ENCODE measurements around the gene CAMTA1.

CAMTA1 gene

DNA sequence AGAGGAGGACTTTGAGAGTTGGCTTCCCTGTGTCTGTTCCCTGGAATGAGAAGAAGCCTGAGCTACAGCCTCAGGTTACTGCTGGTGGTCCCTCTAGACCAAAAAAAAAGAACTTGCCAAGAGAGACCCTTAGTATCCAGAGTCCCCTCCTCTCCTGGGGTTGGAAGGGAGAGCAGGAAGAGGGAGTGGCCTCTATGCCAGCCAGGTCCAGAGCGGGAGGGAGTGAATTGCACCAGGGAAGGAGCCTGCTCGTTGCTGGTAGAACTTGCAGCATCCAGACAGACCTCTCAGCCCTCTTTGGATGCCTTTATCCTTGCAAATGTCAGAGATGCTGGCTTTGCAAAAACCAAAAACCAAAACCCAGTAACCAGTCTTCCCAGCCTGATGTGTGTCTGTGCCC lies 494.5 kb downstream of the CAMTA1 start:
- intact Hi-C loops (cut with DNase I): no loop called here

DNA sequence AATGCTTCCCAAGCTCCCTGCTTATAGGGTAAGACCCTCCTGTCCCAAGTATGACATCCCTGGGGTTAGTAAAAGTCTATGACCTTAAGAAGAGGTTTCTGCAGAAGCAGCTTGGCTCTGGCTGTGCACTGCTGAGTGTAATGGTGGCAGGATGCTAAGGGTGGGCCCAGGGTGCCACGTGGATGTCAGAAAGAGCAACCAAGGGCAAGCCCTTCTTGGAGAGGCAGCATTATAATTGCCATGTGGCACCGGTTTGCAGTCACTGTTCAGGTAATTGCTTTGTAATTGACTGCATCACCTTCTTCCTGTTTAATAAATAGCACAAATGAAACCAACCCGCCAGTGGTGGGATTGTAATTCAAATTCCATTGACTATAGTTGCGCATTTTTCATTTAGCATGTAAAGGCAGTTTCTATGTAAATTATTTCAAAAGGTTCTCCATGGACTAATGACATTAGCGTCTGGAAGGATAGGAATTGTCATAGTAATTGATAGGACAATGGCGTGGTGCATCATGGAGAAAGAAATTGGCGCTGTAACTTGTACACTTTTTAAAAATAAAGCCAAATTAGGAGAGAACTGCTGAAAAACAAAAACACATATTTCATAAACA lies 495.2 kb downstream of the CAMTA1 start:
- intact Hi-C loops (cut with DNase I): no loop called here
- peak in 1 of 42 donors; percentile 17 for DNase-seq

More for the DNA sequence above, 494.5 kb downstream of the CAMTA1 start:
- peak in 1 of 42 donors; percentile 17 for DNase-seq

DNA sequence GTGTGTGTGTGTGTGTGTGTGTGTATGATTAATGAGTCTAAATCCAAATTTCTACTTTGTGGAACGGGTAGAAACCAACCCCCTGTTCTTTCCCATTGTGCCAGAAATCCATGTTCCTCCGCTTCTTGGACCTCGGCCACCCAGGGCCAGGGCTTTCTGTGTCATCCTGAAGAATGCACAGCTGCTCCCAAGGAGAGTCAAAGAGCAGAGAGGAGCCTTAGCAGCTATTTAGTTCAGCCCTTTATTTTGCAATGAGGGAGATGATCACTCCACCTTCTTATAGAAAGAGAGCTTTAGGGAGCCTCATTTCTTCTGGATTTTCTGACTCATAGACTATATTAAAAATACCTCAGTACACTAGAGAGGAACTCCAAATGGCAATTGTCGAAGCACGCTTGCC lies 496.6 kb downstream of the CAMTA1 start:
- DNase-seq: peak in 1 of 42 donors; percentile 39
- intact Hi-C loops (cut with DNase I): no loop called here

DNA sequence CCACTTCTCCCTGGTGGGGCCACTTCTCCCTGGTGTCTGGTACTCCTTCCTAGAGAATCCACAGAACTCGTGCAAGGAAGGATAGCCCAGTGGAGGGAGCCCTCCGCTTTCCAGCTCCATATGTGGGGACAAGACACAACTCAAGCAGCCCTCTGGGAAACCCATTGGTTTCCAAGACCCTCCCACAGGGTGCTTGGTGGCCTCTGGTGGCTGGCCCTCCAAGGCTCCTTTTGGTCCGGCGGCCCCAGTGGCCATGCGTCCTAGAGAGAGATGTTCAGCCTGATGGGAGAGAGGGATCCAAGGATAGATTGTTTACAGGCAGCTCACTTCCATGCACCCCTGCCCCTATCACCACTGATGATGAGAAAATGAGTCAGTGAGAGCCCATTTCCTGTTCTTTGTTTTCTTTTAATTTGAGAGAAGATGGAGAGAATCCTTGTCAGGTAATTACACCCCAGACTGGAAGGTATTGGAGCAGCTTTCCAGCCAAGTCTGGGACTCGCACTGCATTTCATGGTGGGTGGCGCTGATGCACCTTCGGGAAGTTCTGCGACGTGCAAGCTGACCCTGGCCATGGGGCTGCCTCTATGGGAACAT lies 499.7 kb downstream of the CAMTA1 start:
- no peak for DNase-seq
- intact Hi-C loops (cut with DNase I): no loop called here

DNA sequence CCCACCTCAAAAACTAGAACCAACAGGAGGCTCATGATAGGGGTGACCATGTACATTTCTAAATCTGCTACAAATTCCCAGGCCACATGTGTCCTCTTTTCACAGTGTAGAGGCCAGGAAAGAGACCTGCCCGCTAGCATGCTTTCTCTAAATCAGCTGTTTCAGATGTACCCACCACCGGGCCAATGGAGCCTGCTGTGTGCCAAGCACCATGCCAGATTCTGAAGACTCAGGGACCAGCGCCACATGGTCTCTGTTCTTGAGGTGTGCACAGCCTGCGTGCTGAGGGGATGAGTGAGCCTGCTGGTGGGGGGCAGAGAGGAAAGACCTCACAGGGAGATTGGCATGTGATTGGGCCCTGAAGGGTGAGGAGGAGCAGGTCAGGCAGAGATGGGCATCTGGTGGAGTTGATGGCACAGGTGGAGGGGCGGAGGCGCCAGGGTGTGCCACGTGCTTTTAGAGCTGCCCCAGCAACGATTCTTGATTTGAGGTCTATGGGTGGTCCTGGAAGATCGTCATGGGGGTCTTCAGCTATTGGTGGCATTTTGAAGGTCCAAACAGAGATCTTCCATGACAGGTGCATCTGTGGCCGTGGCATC lies 500.7 kb downstream of the CAMTA1 start:
- intact Hi-C loops (cut with DNase I): no loop called here
- DNase-seq: no peak

DNA sequence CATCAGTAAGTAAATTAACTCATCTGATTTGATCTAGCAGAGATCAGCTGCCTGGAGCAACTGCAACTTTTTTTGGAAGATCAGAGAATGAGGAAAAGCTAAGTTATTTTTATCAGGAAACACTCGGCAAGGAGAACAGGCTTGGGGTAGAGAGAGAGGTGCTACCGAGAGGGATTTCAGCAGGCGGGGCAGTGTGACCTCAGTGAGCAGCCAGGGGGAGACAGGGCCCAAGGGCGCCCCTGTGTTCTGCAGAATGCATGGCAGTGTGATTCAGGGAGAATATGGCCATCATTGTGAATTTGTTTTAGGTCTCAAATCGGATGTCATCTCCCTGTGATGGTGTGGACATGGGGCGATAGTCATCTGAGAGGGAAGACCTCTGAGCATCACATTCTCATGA lies 501.8 kb downstream of the CAMTA1 start:
- DNase-seq: peak in 1 of 42 donors; percentile 28
- intact Hi-C loops (cut with DNase I): no loop called here

DNA sequence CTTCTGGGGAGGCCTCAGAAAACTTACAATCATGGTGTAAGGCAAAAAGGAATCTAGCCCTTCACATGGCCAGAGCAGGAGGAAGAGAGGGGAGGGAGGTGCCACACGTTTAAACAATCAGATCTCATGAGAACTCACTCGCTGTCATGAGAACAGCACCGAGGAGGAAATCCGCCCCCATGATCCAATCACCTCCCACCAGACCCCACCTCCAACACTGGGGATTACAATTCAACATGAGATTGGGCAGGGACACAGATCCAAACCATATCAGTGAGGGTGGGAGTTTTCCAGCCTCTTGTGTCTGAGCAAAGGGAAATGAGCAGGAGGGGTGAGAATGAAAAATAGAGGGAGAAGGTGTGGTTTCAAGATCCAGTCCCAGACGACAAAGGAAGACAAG lies 503.7 kb downstream of the CAMTA1 start:
- intact Hi-C loops (cut with DNase I): no loop called here

DNA sequence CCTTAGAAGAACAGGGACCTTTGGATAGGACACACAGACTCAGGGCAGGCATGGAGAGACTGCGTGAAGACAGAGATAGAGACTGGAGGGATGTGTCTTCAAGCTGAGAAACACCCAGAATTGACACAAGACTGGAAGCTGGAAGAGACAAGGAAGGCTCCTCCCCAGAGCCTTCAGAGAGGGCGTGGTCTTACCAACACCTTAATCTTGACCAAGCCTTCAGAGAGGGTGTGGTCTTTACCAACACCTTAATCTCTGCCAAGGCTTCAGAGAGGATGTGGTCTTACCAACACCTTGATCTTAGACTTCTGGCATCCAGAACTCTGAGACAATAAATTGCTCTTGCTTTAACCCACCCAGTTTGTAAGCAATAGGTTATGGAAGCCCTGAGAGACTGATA lies 504.4 kb downstream of the CAMTA1 start:
- intact Hi-C loops (cut with DNase I): loop anchor here (10.0 kb wide), 1 partner anchor 95 kb away; no protein-coding TSS in a partner anchor
- DNase-seq: peak in 1 of 42 donors; percentile 7

More for the DNA sequence above, 503.7 kb downstream of the CAMTA1 start:
- peak in 2 of 42 donors; percentile 15 to 26 for DNase-seq

DNA sequence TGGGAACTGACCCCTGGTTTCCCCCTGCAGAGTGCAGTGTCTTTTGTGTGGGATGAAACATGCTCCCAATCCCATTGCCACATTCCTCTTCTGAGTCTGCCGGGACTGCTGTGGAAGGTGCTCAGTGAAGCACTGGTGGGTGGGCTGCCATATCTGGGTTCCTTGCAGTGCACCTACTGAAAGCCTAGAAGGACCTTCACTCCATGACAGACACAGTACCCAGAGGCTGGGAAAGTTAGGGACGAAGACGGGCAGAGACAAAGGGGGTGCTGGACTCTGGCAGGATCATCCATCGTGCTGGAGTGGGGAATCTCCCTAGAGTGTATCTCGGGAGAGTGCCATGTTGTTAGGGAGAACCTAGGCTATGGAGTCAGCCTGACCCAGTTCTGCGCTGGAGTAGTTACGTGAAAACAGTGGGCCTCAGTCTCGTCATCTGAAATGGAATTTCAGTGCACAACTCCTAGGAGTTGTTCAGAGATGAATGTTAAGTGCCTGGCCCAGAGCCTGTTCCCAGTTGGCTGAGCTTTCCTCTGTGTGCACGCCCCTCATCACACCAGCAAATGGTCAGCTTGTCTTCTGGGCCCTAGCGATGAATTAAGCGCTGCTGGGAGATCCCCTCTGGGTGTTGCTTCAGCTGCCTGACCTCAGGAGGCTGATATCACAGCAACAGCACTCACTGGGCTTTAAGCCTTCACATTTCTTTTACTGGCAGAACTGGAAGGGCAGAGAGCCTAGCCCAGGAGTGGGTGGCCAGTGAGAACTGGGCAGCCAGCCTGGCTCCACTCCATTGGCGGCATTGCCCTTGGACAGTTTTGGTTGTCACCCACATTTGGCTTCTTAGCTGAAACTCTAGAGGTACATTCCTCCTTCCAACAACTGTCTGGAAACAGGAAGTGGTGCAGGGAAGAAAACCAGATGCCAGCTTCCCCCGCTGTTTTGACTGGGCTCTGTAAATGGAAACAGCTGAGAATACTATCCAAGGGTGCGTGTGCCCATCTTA lies 506.0 kb downstream of the CAMTA1 start:
- intact Hi-C loops (cut with DNase I): loop anchor here (10.0 kb wide), 1 partner anchor 94 kb away; no protein-coding TSS in a partner anchor
- peak in 29 of 42 donors; percentile 3 to 78 (median 43) for DNase-seq

DNA sequence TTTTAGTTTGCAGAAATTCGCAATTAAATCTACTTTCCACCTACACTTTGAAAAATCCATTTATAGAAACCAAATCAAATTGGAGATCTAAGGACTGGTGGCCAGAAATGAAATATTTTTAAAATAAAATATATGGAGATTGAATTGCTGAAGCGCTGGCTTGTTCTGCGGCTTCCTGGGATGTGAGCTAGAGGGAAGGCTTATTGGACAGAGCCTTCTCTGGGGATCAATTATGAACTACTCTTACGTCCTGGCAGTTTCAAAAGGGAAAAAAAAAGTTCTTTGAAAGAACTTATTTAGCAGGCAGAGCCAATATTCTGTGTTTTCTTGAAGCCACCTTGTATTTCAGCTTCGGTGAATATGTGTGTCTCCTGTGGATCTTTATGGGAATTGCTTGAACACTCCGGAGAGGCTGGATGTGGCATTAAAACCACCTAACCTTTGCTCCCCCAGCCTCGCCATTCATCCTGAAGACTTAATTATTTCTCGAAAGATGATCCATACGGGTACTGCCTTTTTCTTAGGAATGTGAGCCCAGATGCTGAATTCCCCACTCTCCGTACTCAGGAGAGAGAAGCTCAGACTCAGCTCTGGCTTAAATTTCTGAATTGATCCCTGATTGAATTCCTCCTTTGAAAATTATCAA lies 506.9 kb downstream of the CAMTA1 start:
- intact Hi-C loops (cut with DNase I): loop anchor here (10.0 kb wide), 1 partner anchor 93 kb away; no protein-coding TSS in a partner anchor
- peak in 2 of 42 donors; percentile 29 to 33 for DNase-seq

DNA sequence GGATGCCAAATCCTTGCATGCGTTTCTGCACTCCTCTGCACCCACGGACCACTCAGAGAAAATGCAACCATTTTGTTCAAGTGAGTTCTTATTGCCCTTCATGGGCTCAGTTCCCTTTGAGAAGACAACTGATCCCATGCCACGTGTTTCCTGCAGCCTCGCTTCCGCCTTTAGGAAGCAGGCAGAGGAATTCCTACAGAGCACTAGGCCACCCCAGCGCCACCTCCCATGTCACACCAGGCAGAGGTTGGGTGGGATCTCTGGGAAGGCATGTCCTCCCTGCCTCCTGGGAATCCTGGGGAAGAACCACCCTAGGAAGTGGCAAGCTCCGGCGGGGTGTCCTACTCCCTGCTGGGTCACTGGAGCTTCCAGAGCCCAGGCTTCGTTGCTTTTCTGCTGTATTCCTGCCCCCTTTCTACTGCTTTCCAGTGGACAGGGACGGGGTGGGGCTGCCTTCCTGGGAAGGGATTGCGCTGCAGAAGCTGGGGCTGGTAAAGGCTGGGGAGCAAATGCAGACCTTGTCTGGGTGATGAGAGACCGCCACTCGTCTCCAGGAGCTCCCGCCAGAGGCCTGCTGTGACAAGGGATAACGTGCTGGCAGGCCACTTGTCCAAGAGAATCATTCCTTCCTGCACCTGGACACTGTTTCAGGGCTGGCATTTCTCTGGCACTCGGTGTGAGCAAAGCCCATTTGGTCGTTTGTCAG lies 507.6 kb downstream of the CAMTA1 start:
- DNase-seq: peak in 2 of 42 donors; percentile 34 to 36

DNA sequence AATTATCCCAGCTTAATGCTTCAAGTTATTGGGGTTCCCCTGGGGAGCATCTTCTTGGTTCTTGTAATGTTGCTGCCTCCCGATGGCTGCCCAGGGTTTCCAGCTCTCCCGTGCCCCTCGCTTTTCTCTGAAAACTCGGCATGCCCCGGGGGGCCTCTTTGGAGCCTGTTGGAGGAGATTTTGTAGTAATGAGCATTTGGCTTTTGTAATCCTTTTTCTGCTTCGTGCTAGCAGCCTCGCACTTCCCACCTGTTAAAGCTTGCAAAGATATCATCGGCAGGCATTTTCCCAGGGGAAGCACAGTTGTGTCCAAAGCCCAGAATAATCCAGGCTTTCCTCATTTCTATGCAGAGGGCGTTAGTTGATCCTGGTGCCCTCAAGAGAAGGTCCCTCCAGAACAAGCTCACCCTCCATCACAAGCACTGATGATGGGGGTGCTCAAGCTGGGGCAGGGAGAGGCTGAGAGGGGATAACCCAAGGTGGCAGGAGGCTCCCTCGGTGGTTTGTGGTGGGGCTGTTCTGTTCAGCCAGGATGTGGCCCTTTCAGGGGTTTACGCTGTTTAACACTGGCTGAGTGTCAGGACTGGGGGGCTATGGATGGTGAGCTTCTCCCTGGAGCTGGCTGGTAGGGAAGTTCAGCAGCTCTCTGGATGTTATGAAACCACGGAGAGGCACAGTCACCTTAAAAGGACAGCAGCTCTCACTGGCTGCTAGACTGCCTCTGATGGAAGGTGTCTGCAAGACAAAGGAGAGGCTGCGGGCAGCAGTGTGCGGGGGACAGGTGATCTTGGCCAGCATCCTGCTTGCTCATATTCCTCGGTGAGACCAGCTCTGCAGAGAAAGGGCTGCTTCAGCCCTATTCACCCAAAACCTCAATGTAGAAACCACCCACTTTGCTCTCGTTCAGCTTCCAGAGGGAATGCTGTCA lies 508.7 kb downstream of the CAMTA1 start:
- intact Hi-C loops (cut with DNase I): loop anchor here (10.0 kb wide), 1 partner anchor 91 kb away; no protein-coding TSS in a partner anchor
- peak in 2 of 42 donors; percentile 36 to 39 for DNase-seq

More for the DNA sequence above, 507.6 kb downstream of the CAMTA1 start:
- intact Hi-C loops (cut with DNase I): loop anchor here (10.0 kb wide), 1 partner anchor 92 kb away; no protein-coding TSS in a partner anchor

DNA sequence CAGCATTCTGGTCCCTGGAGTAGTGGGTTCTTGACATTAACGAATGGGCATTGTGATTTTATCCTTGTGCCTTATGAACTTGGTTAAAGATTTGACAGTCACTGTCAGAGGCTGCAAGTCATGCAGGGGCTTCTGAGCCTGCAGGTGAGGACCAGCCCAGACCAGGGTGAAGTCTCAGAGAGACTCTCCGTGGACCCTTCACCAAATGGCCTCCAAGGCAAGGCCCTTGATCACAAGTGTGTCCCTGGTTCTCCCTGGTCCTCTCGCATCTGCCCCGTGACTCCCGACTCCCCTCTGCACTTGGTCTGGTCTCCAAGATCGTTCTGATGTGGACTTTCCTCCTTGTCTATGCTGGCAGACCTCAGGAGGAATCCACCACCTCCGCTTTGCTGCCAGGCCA lies 509.4 kb downstream of the CAMTA1 start:
- intact Hi-C loops (cut with DNase I): loop anchor here (10.0 kb wide), 1 partner anchor 90 kb away; no protein-coding TSS in a partner anchor
- DNase-seq: peak in 2 of 42 donors; percentile 28 to 36

DNA sequence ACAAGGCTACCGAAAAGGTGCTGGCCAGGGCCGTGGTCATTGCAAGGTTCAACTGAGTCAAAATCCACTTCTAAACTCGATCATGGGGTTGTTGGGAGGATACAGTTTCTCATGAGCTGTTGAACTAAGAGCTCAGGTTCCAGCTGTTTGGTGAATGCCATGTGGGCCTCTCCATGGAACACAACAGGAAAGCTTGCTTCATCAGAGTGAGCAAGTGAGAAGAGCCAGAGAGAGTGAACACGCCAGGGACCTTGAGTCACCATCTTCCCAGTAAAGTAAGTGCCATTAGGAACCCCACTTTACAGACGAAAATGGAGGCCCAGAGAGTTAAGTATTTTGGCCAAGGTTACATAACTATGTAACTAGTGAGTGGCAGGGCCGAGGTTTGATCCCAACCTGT lies 510.7 kb downstream of the CAMTA1 start:
- peak in 1 of 42 donors; percentile 17 for DNase-seq

DNA sequence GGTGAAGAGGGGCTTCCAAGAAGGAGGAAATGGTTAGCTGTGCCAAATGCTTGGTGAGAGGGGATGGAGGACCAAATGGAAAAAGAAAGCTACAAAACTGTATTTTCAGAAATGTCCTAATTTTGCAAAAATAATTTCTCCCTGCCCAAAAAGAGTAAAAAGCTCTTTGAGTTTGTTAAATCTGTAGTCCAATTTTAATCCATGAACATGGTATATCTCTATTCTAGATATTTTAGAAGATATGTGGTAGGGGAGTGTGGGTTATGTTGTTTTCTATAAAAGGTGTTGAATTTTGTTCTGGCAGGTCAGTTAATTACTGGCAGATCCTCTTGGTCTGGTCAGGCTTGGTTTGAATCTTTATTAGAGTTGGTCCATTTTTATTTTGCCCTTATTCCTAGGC lies 511.7 kb downstream of the CAMTA1 start:
- DNase-seq: no peak
- intact Hi-C loops (cut with DNase I): loop anchor here (10.0 kb wide), 1 partner anchor 88 kb away; no protein-coding TSS in a partner anchor

More for the DNA sequence above, 510.7 kb downstream of the CAMTA1 start:
- intact Hi-C loops (cut with DNase I): loop anchor here (10.0 kb wide), 1 partner anchor 89 kb away; no protein-coding TSS in a partner anchor

DNA sequence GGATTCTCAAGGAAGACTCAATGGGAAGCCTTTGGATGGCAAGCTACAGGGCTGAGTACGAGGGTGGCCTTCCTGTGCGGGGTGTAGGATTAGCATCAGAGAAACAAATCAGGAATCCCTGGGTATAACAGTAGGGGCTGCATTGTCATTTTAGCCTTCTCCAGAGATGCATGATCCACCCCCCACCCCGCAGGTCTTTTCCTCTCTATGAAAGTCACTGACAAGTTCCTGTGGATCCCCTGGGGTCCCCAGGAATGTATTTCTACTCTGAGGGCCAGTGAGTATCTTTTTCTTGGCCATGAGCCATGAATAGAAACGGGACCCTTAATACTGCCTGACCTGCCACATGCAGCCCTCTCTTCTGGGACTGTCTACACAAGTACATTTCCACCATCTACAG lies 512.9 kb downstream of the CAMTA1 start:
- intact Hi-C loops (cut with DNase I): loop anchor here (10.0 kb wide), 1 partner anchor 87 kb away; no protein-coding TSS in a partner anchor

More for the DNA sequence above, 512.9 kb downstream of the CAMTA1 start:
- peak in 2 of 42 donors; percentile 14 to 18 for DNase-seq

Measured in head of caudate nucleus (tissue), 42 donors.